HG03280 (cell line): ENCODE measurements around the gene CNKSR3.

Experiments
- ATAC-seq: cut with Tn5 transposase; IDR thresholded peaks from one replicate; pipeline ENCODE4 v1.9.1; 2021; ENCODE audit warnings: mild to moderate bottlenecking, moderate library complexity; ENCODE audit not compliant: unreplicated experiment

Gene CNKSR3

GRCh38 chr6:154390034-154390433 lies 120.5 kb downstream of the CNKSR3 start:
- ATAC-seq, result no peak

DNA sequence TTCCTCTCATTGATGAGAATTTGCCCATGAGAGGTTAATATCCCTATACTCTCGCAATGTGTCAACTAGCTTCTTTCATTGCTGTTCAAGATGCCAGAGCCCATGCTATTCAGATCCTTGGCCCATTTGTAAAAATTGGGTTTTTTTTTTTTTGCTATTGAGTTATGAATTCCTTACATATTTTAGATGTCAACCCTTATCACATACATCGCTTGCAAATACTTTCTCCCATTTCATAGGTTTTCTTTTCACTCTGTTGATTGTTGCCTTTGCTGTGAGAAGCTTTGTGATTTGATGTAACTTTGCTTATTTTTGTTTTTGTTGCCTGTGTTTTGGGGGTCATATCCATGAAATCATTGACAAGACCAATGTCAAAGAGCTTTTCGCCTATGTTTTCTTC lies 121.7 kb downstream of the CNKSR3 start:
- ATAC-seq, result no peak

- no peak for ATAC-seq
Observed at GRCh38 chr6:154386848-154387717, 123.4 kb downstream of the CNKSR3 start.

DNA sequence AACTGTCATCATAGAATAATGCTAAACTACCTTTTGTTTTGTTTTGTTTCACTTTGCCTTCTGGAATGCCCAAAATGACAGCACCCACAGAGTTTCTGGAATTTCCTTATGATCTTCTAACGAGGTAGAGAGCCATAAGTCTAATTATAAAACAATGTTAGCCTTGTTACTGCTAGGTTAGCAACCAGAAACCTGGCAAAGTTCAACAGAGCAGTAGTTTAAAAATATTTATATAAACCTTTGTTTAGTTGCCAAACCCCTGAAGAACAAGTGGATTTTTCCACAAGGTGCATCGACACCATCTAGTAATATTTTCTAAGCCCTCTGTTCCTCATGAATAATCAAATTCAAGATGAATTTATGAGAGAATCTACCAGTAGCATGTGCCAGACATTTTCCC lies 126.3 kb downstream of the CNKSR3 start:
- no peak for ATAC-seq

DNA sequence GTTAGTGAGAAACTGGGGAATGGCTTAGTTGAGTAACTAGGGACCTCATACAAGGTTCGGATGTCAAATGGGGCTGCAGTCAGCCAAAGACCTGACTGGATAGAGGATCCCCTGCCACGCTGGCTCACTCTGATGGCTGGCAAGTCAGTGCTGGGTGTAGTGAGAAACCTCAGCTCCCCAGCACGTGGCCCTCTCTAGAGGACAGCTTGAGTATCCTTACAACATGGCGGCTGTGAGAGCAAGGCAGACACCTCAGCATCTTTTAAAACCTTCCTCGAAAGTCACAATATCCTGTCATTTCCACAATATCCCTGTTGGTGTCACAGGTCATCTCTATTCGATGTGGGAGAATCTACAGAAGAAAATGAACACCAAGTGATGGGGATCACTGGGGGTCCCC lies 127.2 kb downstream of the CNKSR3 start:
- no peak for ATAC-seq

- no peak for ATAC-seq
Observed at GRCh38 chr6:154382740-154383139, 127.7 kb downstream of the CNKSR3 start.

GRCh38 chr6:154381548-154381947 lies 128.9 kb downstream of the CNKSR3 start:
- no peak for ATAC-seq

DNA sequence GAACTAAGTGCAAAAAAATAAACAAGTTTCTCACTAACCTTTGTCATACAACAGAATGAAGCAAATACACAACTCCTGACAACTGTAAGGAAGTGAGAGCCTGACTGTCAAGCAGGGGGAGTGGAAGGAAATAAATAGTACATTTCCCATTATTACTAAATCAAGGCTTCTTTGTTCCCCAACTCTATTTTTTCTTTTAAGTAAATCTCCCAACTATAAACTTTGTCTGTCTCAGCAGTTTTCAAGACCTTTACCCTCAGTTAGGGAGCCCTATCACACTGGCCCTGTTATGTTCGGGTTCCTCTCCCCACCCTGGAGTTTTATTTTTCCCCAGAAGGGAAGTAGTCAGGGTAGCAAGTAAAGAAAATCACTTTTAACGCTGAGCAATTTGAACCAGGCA lies 129.7 kb downstream of the CNKSR3 start:
- ATAC-seq, result no peak

GRCh38 chr6:154379585-154379984 lies 130.9 kb downstream of the CNKSR3 start:
- ATAC-seq, result no peak

GRCh38 chr6:154378518-154378917 lies 132.0 kb downstream of the CNKSR3 start:
- ATAC-seq, result no peak

GRCh38 chr6:154377726-154378125 lies 132.8 kb downstream of the CNKSR3 start:
- no peak for ATAC-seq

- no peak for ATAC-seq
Observed at GRCh38 chr6:154373971-154374370, 136.5 kb downstream of the CNKSR3 start.

DNA sequence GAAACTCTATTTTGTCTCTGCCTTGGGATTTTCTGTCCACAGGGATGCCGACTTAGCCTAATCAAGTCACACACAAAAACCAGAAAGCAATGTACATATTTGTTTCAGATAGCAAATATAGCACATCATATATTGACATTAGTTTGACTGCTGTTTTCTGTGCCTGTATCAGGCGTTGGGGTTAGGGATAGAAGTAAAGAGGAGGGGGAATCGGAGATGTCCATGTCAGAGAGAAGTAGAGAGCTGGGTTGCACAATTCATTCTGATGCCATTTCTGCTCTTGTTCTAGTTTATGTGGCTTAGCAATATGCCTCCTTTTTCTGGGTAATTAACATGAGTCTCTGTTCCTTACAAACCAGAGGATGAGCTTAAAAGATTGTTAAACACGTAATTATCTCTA lies 139.2 kb downstream of the CNKSR3 start:
- no peak for ATAC-seq

DNA sequence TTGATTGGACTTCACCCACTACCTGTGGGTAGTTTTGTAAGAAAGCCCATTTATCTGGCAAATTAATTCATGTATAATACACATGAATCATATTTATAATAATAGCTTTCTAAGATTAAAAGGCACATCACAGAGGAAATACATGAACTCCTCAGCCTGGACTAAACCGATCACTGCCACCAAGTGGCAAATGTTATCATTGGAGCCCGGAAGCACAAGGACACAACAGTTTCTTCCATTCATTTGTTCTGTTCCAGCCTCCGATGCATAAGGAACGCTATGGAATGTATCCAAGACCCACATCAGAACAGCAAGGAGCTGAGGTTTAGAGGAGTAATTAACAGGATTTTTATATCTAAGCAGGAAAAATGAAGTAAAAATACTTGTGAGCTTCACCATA lies 139.9 kb downstream of the CNKSR3 start:
- no peak for ATAC-seq

DNA sequence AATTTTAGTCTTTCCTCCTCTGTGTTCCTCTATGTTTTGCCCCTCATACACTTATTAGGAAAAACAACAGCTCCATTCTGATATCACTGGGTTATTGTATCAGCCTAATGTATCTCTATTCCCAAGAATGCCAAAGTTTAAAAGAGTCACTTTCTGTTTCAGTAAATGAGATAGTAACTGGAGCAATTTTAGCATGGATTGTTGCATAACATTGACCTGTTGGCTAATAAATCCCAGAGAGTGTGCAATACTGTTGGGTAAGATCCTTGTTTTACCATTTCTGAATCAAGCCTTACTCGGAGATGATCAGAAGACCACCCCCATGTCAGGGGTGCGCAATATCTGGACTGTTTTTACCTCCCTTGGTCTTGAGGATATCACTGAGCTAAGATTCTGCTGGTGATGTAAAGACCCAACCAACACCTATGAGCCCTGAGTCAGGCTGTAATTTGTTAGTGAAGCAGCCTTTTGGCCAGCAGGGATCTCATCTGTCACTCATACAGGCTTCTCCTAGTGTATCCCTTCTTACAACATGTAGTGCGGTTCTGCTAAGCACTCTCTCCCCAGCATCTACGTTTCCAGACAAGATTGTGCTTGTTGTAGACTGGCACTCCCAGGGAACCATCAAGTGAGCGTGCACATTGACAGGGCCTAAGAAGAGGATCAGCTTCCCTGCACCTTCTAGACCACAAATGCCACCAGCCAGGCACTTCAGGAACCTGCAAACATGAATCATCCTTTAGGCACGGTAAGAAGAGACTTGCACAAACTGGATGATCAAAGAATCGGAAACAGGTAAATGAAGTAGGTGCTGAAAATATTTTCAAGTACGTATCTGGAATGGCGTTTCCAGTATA lies 142.4 kb downstream of the CNKSR3 start:
- ATAC-seq, result no peak

DNA sequence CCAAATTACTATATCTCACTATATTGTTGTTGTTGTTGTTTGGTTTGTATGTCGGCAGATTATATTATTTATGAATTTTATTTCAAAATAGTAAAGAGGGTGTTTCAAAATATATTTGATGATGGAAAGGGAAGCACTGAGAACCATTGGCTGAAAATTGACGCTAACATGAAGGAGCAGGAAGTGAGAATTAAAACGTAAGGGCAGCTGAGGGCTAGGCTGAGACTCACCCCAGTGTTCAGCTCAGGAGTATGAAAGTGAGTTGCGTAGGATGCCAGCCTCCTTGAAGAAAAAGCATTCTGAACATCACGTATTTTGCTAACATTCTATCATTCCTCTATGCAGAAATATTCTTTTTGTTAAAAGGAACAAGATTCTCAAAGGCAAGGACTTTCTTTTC lies 143.1 kb downstream of the CNKSR3 start:
- no peak for ATAC-seq

DNA sequence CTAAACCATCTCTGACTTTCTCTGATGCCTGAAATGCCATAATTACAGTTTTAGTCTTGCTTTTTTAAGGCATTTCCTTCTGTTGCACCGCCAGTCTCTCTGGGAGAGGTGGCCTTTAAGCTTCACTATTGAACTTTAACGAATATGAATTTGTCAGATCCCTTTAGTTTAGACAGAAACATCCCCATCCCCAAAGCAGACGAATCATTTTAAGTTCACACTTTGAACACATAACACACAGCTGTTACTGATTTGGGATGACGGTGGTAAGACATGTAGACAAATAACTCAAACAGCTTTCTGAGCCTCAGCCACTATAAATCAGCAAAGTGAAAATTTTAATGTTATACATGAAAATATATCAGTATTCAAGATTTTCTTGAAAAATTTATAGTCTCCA lies 146.7 kb downstream of the CNKSR3 start:
- ATAC-seq, result no peak

- no peak for ATAC-seq
Observed at GRCh38 chr6:154361476-154361875, 149.0 kb downstream of the CNKSR3 start.

DNA sequence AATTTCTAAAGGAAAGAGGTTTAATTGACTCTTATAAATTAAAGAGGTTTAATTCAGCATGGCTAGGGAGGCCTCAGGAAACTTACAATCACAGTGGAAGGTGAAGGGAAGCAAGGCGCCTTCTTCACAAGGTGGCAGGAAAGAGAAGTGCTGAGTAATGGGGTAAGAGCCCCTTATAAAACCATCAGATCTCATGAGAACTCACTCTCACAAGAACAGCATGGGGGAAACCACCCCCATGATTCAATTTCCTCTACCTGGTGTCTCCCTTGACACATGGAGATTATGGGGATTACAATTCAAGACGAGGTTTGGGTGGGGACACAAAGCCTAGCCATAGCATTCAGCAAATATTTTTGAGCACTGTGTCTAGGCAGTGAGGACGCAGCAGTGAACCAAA lies 150.0 kb downstream of the CNKSR3 start:
- ATAC-seq, result no peak

DNA sequence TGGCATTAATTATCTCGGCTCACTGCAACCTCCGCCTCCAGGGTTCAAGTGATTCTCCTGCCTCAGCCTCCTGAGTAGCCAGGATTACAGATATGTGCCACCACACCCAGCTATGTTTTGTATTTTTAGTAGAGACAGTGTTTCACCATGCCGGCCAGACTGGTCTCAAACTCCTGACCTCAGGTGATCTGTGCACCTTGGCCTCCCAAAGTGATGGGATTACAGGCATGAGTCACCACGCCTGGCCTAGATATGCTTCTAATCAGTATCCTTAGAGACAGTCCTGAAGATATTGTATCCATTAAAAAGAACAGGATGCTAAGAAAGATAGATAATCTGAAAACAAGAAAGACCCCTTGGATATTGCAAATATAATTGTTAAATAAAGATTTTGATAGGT lies 150.8 kb downstream of the CNKSR3 start:
- no peak for ATAC-seq

GRCh38 chr6:154359161-154359574 lies 151.3 kb downstream of the CNKSR3 start:
- ATAC-seq, result no peak

- no peak for ATAC-seq
Observed at GRCh38 chr6:154358019-154358545, 152.4 kb downstream of the CNKSR3 start.
